HEK293 (cell line): ENCODE results near the gene ARIH2.

ENCODE experiments used
- CTCF ChIA-PET: fragments of 350-600 bp; formaldehyde crosslinking; extraction: SDS; loops from one replicate; lab custom pipeline; 2021; ENCODE audit warnings: antibody characterized with exemption; lab: Yijun Ruan, JAX
- POLR2A ChIA-PET: fragments of 300-600 bp; formaldehyde crosslinking; extraction: SDS; loops from one replicate; lab custom pipeline; 2020; ENCODE audit warnings: antibody characterized with exemption, inconsistent platforms; lab: Yijun Ruan, JAX
- H3K27ac ChIP-seq: fragments of 200-500 bp; sonication (Bioruptor generic); 2 replicates; pipeline ENCODE4 v1.5.1; 2014; ENCODE audit warnings: low read depth, low read length, control low read depth, inconsistent platforms; ENCODE audit errors: extremely low read depth
- H3K36me3 ChIP-seq, 2 experiments: fragments of 200-500 bp in 1 of 2; sonication (Bioruptor generic) in 1 of 2; 1 replicate in 1 of 2; 2 replicates in 1 of 2; pipeline ENCODE4 v1.5.1; 2014 to 2017; ENCODE audit warnings: inconsistent platforms in 2 of 2, low read length in 2 of 2; ENCODE audit not compliant: control insufficient read depth in 2 of 2, insufficient read depth in 1 of 2
- H3K4me1 ChIP-seq: fragments of 200-500 bp; sonication (Bioruptor generic); 2 replicates; pipeline ENCODE4 v1.5.1; 2014; ENCODE audit warnings: mild to moderate bottlenecking, low read length, inconsistent platforms; ENCODE audit not compliant: control insufficient read depth, insufficient read depth
- H3K4me3 ChIP-seq: 2 replicates; pipeline ENCODE4 v1.5.1; 2011; ENCODE audit warnings: low read depth, mild to moderate bottlenecking, control low read depth, low read length, moderate library complexity
- H3K9me3 ChIP-seq: fragments of 200-500 bp; sonication (Bioruptor generic); 2 replicates; pipeline ENCODE4 v1.5.1; 2014; ENCODE audit warnings: low read depth, low read length, inconsistent platforms; ENCODE audit not compliant: control insufficient read depth, insufficient read depth
- HOXD13 ChIP-seq: sonication (generic); formaldehyde crosslinking; IDR thresholded peaks from 2 replicates; pipeline ENCODE4 v1.8.0; 2022; ENCODE audit warnings: missing genetic modification reagents, borderline replicate concordance
- KLF16 ChIP-seq: fragments of 450-650 bp; formaldehyde crosslinking; IDR thresholded peaks from 2 replicates; pipeline ENCODE4 v1.5.1; 2017; ENCODE audit warnings: missing biosample characterization, missing genetic modification characterization
- PRDM1 ChIP-seq: fragments of 450-650 bp; formaldehyde crosslinking; IDR thresholded peaks from 2 replicates; pipeline ENCODE4; 2016; ENCODE audit warnings: missing biosample characterization, missing genetic modification characterization
- RBAK ChIP-seq: fragments of 450-650 bp; formaldehyde crosslinking; IDR thresholded peaks from 2 replicates; pipeline ENCODE4 v1.5.1; 2016; ENCODE audit warnings: missing biosample characterization, missing genetic modification characterization
- REPIN1 ChIP-seq: fragments of 450-650 bp; formaldehyde crosslinking; IDR thresholded peaks from 2 replicates; pipeline ENCODE4 v1.5.1; 2017; ENCODE audit warnings: missing biosample characterization, missing genetic modification characterization, low read depth
- SP2 ChIP-seq: fragments of 450-650 bp; formaldehyde crosslinking; IDR thresholded peaks from 2 replicates; pipeline ENCODE4 v1.5.1; 2016; ENCODE audit warnings: missing biosample characterization, missing genetic modification characterization
- ZBTB20 ChIP-seq: fragments of 450-650 bp; formaldehyde crosslinking; IDR thresholded peaks from 2 replicates; pipeline ENCODE4 v1.5.1; 2016; ENCODE audit warnings: missing biosample characterization, missing genetic modification characterization
- ZBTB48 ChIP-seq: fragments of 450-650 bp; formaldehyde crosslinking; IDR thresholded peaks from 2 replicates; pipeline ENCODE4 v1.5.1; 2016; ENCODE audit warnings: missing biosample characterization, missing genetic modification characterization
- ZBTB7A ChIP-seq: fragments of 450-650 bp; formaldehyde crosslinking; IDR thresholded peaks from 2 replicates; pipeline ENCODE4 v1.5.1; 2016; ENCODE audit warnings: low read depth, missing biosample characterization, missing genetic modification characterization
- ZBTB8A ChIP-seq: fragments of 450-650 bp; formaldehyde crosslinking; IDR thresholded peaks from 2 replicates; pipeline ENCODE4 v1.5.1; 2016; ENCODE audit warnings: missing biosample characterization, missing genetic modification characterization
- ZFHX2 ChIP-seq: fragments of 450-650 bp; formaldehyde crosslinking; conservative IDR thresholded peaks from 2 replicates; pipeline ENCODE4 v1.5.1; 2016; ENCODE audit warnings: missing biosample characterization, missing genetic modification characterization
- ZNF174 ChIP-seq: fragments of 450-650 bp; formaldehyde crosslinking; IDR thresholded peaks from 2 replicates; pipeline ENCODE4 v1.5.0; 2017; ENCODE audit warnings: missing biosample characterization, mild to moderate bottlenecking, missing genetic modification characterization
- ZNF223 ChIP-seq: fragments of 450-650 bp; formaldehyde crosslinking; IDR thresholded peaks from 2 replicates; pipeline ENCODE4 v1.5.1; 2016; ENCODE audit warnings: missing biosample characterization, missing genetic modification characterization
- ZNF274 ChIP-seq, 2 experiments: fragments of 200-500 bp in 1 of 2; fragments of 450-650 bp in 1 of 2; sonication (Bioruptor generic) in 1 of 2; formaldehyde crosslinking in 1 of 2; IDR thresholded peaks; 2 replicates each; pipeline versions ENCODE4 v1.5.1 to v1.6.1; 2014 to 2016; ENCODE audit warnings: borderline replicate concordance in 1 of 2, inconsistent platforms in 1 of 2, low read length in 1 of 2, missing biosample characterization in 1 of 2, missing genetic modification characterization in 1 of 2
- ZNF335 ChIP-seq: fragments of 450-650 bp; formaldehyde crosslinking; conservative IDR thresholded peaks from 2 replicates; pipeline ENCODE4 v1.5.1; 2016; ENCODE audit warnings: missing biosample characterization, missing genetic modification characterization
- ZNF423 ChIP-seq: fragments of 450-650 bp; formaldehyde crosslinking; IDR thresholded peaks from 2 replicates; pipeline ENCODE4 v1.5.1; 2016; ENCODE audit warnings: missing biosample characterization, missing genetic modification characterization
- ZNF529 ChIP-seq: fragments of 450-650 bp; formaldehyde crosslinking; IDR thresholded peaks from 2 replicates; pipeline ENCODE4 v1.5.1; 2017; ENCODE audit warnings: missing genetic modification characterization, missing biosample characterization; ENCODE audit not compliant: insufficient replicate concordance
- ZNF548 ChIP-seq: fragments of 450-650 bp; formaldehyde crosslinking; IDR thresholded peaks from 2 replicates; pipeline ENCODE4 v1.5.1; 2016; ENCODE audit warnings: missing biosample characterization, missing genetic modification characterization
- ZNF624 ChIP-seq: fragments of 450-650 bp; formaldehyde crosslinking; IDR thresholded peaks from 2 replicates; pipeline ENCODE4 v1.5.1; 2017; ENCODE audit warnings: missing biosample characterization, missing genetic modification characterization
- ZNF629 ChIP-seq: fragments of 450-650 bp; formaldehyde crosslinking; IDR thresholded peaks from 2 replicates; pipeline ENCODE4 v1.5.1; 2017; ENCODE audit warnings: missing biosample characterization, missing genetic modification characterization
- ZNF654 ChIP-seq: fragments of 450-650 bp; formaldehyde crosslinking; IDR thresholded peaks from 2 replicates; pipeline ENCODE4 v1.5.1; 2016; ENCODE audit warnings: low read depth, missing biosample characterization, missing genetic modification characterization
- TF ChIP-seq, protein P1 (sequence below): fragments of 450-650 bp; formaldehyde crosslinking; IDR thresholded peaks from 2 replicates; pipeline ENCODE4 v1.5.1; 2016; ENCODE audit warnings: missing biosample characterization, missing genetic modification characterization
- TF ChIP-seq, protein P2 (sequence below): fragments of 450-650 bp; formaldehyde crosslinking; IDR thresholded peaks from 2 replicates; pipeline ENCODE4; 2016; ENCODE audit warnings: missing biosample characterization, missing genetic modification characterization
- TF ChIP-seq, protein P3 (sequence below): IDR thresholded peaks from 2 replicates; pipeline ENCODE4 v1.6.1; 2011; ENCODE audit warnings: mild to moderate bottlenecking, low read depth, low read length, borderline replicate concordance
- TF ChIP-seq, protein P4 (sequence below): fragments of 450-650 bp; formaldehyde crosslinking; IDR thresholded peaks from 2 replicates; pipeline ENCODE4 v1.5.1; 2016; ENCODE audit warnings: missing biosample characterization, missing genetic modification characterization

The ARIH2 gene

DNA sequence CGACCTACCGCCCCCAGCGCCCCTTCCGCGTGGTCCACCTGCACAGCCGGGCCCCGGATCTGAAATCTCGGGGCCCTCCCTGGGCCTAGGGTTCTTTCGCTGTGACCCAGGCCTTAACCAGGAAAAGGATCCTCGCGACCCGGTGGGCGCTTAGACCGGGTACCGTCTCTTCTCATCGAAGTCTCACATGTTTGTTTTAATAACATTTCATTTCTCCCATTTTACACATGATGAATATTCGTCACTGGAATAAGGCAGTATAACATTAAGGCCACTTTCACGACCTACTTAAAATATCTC, 100.0 kb downstream of the ARIH2 start (continued):
- TF ChIP-seq, protein P1, sequence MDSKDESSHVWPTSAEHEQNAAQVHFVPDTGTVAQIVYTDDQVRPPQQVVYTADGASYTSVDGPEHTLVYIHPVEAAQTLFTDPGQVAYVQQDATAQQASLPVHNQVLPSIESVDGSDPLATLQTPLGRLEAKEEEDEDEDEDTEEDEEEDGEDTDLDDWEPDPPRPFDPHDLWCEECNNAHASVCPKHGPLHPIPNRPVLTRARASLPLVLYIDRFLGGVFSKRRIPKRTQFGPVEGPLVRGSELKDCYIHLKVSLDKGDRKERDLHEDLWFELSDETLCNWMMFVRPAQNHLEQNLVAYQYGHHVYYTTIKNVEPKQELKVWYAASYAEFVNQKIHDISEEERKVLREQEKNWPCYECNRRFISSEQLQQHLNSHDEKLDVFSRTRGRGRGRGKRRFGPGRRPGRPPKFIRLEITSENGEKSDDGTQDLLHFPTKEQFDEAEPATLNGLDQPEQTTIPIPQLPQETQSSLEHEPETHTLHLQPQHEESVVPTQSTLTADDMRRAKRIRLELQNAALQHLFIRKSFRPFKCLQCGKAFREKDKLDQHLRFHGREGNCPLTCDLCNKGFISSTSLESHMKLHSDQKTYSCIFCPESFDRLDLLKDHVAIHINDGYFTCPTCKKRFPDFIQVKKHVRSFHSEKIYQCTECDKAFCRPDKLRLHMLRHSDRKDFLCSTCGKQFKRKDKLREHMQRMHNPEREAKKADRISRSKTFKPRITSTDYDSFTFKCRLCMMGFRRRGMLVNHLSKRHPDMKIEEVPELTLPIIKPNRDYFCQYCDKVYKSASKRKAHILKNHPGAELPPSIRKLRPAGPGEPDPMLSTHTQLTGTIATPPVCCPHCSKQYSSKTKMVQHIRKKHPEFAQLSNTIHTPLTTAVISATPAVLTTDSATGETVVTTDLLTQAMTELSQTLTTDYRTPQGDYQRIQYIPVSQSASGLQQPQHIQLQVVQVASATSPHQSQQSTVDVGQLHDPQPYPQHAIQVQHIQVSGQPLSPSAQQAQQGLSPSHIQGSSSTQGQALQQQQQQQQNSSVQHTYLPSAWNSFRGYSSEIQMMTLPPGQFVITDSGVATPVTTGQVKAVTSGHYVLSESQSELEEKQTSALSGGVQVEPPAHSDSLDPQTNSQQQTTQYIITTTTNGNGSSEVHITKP (tag by site-specific recombination), result no peak
- TF ChIP-seq ZNF423 (tag by site-specific recombination), result no peak
- TF ChIP-seq ZNF223 (tag by site-specific recombination), result no peak
- no peak for TF ChIP-seq ZNF174 (tag by site-specific recombination)
- TF ChIP-seq, all 188 proteins: peak for 5

DNA sequence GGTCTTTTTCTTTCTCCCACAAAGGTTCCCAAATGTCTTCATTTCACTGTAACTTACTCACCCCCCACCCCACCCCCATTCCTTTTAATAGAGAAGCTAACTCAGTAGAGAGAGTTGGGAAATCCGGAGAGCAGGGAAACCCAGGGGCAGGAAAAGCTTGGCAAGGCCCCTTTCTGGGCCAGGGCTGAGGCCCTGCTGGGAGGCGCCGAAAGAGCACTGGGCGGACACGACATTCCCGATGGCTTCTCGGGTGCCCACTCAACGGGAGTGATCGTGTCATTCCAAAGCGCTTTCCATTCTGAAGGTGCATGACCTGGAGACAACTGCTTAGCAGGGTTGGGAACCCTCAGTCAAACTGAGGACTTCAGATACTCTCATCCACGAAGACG, 101.3 kb downstream of the ARIH2 start:
- POLR2A ChIA-PET, result interaction anchor here (0.7 to 10.4 kb wide), 5 partner anchors 9 to 281 kb away, joined by 3 to 141 read pairs (median 28); partner anchors contain the start of genes IMPDH2, P4HTM and WDR6
- TF ChIP-seq ZNF654 (tag by site-specific recombination) (no peak), ZNF548 (tag by site-specific recombination) (no peak), ZNF629 (no peak), ZBTB7A (tag by site-specific recombination) (no peak), ZNF529 (no peak), ZBTB8A (tag by site-specific recombination) (no peak), ZBTB20 (tag by site-specific recombination) (peak; percentile 44; the same call in 1 of the 2 replicates), RBAK (tag by site-specific recombination) (no peak), HOXD13 (CRISPR knock-in tag) (no peak), ZNF274 (IDR thresholded peaks at IDR 0.05; ENCODE audit: low read length) (no peak), ZNF274 (tag by site-specific recombination; IDR thresholded peaks at IDR 0.05; ENCODE audit: borderline replicate concordance) (no peak), PRDM1 (tag by site-specific recombination) (peak; percentile 53), SP2 (tag by site-specific recombination) (peak; percentile 53), ZNF624 (tag by site-specific recombination) (no peak), ZBTB48 (tag by site-specific recombination) (no peak), ZFHX2 (tag by site-specific recombination) (no peak), ZNF335 (tag by site-specific recombination) (peak; percentile 58), KLF16 (tag by site-specific recombination) (no peak), REPIN1 (no peak)
- TF ChIP-seq, protein P2, sequence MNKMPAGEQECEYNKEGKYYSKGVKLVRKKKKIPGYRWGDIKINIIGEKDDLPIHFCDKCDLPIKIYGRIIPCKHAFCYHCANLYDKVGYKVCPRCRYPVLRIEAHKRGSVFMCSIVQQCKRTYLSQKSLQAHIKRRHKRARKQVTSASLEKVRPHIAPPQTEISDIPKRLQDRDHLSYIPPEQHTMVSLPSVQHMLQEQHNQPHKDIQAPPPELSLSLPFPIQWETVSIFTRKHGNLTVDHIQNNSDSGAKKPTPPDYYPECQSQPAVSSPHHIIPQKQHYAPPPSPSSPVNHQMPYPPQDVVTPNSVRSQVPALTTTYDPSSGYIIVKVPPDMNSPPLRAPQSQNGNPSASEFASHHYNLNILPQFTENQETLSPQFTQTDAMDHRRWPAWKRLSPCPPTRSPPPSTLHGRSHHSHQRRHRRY (tag by site-specific recombination), result no peak
- TF ChIP-seq, protein P3, sequence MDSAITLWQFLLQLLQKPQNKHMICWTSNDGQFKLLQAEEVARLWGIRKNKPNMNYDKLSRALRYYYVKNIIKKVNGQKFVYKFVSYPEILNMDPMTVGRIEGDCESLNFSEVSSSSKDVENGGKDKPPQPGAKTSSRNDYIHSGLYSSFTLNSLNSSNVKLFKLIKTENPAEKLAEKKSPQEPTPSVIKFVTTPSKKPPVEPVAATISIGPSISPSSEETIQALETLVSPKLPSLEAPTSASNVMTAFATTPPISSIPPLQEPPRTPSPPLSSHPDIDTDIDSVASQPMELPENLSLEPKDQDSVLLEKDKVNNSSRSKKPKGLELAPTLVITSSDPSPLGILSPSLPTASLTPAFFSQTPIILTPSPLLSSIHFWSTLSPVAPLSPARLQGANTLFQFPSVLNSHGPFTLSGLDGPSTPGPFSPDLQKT, result no peak
- TF ChIP-seq, protein P4, sequence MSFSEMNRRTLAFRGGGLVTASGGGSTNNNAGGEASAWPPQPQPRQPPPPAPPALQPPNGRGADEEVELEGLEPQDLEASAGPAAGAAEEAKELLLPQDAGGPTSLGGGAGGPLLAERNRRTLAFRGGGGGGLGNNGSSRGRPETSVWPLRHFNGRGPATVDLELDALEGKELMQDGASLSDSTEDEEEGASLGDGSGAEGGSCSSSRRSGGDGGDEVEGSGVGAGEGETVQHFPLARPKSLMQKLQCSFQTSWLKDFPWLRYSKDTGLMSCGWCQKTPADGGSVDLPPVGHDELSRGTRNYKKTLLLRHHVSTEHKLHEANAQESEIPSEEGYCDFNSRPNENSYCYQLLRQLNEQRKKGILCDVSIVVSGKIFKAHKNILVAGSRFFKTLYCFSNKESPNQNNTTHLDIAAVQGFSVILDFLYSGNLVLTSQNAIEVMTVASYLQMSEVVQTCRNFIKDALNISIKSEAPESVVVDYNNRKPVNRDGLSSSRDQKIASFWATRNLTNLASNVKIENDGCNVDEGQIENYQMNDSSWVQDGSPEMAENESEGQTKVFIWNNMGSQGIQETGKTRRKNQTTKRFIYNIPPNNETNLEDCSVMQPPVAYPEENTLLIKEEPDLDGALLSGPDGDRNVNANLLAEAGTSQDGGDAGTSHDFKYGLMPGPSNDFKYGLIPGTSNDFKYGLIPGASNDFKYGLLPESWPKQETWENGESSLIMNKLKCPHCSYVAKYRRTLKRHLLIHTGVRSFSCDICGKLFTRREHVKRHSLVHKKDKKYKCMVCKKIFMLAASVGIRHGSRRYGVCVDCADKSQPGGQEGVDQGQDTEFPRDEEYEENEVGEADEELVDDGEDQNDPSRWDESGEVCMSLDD, result no peak

More for the DNA sequence above, 101.3 kb downstream of the ARIH2 start:
- Histone ChIP-seq H3K36me3 (peaks cover 0 to 43% of the 10 kb centered on the region in 2 experiments; a peak in 1 of 3 replicates), H3K27ac (peak overlapping the region; percentile 93; the same call in 1 of the 2 replicates), H3K9me3 (no peaks in the 10 kb centered on the region), H3K4me3 (peak overlapping the region; percentile 92), H3K4me1 (no peaks in the 10 kb centered on the region)
- CTCF ChIA-PET, result interaction anchor here (0.6 to 0.7 kb wide), 3 partner anchors 9 to 32 kb away, joined by 4 to 5 read pairs (median 4); no protein-coding TSS in a partner anchor
